Measurements from ENCODE around the gene DENND1A. TPM values are rescaled to one million over a fixed set of nuclear protein-coding genes. Genes with fewer than 3 reads are reported as not detected.

DENND1A gene
- total RNA-seq, 3 donors from 2014 or later, result 18.4 to 21.3 (median 20.1) TPM

DNA sequence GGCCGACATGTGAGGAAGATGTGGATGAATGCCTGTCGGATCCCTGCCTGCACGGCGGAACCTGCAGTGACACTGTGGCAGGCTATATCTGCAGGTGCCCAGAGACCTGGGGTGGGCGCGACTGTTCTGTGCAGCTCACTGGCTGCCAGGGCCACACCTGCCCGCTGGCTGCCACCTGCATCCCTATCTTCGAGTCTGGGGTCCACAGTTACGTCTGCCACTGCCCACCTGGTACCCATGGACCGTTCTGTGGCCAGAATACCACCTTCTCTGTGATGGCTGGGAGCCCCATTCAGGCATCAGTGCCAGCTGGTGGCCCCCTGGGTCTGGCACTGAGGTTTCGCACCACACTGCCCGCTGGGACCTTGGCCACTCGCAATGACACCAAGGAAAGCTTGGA is 559.8 kb downstream of the DENND1A start:
- Histone ChIP-seq H3K9me3 (no peaks in the 10 kb centered on the region), H3K36me3 (no peaks in the 10 kb centered on the region), H3K4me3 (no peak overlapping the region), H3K27ac (no peak overlapping the region), H3K27me3 (peaks cover 4 to 46% of the 10 kb centered on the region in 2 donors), H3K4me1 (no peaks in the 10 kb centered on the region)
- no peak for DNase-seq (ENCODE audit: low spot score in 2 of 2)
- TF ChIP-seq POLR2A (IDR thresholded peaks at IDR 0.05) (no peak), POLR2AphosphoS5 (IDR thresholded peaks at IDR 0.05) (no peak)
- TF ChIP-seq, protein P1, sequence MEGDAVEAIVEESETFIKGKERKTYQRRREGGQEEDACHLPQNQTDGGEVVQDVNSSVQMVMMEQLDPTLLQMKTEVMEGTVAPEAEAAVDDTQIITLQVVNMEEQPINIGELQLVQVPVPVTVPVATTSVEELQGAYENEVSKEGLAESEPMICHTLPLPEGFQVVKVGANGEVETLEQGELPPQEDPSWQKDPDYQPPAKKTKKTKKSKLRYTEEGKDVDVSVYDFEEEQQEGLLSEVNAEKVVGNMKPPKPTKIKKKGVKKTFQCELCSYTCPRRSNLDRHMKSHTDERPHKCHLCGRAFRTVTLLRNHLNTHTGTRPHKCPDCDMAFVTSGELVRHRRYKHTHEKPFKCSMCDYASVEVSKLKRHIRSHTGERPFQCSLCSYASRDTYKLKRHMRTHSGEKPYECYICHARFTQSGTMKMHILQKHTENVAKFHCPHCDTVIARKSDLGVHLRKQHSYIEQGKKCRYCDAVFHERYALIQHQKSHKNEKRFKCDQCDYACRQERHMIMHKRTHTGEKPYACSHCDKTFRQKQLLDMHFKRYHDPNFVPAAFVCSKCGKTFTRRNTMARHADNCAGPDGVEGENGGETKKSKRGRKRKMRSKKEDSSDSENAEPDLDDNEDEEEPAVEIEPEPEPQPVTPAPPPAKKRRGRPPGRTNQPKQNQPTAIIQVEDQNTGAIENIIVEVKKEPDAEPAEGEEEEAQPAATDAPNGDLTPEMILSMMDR (IDR thresholded peaks at IDR 0.05), result no peak
- intact Hi-C loops (cut with DNase I; ENCODE audit: low total_unique reads), result loop anchor here (5.0 kb wide), 1 partner anchor 673 kb away; no protein-coding TSS in a partner anchor

DNA sequence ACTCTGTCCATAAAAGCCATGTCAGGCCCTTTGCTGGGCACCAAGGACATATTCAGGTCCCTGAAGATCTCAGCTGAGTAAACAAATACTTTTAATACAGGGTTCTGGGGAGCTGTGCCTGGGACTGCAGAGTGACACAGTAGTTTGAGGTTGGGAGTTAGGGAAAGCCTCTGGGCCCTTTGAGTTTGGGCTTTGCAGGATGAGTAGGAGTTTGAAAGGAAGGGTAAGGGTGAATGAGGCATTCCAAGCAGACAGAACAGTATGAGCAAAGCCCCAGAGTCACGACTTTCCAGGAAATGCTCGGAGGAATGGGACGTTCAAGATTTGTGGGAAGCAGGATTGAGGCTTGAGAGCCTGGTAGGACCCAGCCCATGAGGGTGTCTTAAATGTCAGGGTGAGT is 560.6 kb downstream of the DENND1A start:
- H3K36me3 ChIP-seq, result no peaks in the 10 kb centered on the region
- H3K27ac ChIP-seq, result no peak overlapping the region
- H3K9me3 ChIP-seq, result no peaks in the 10 kb centered on the region
- DNase-seq (ENCODE audit: low spot score in 2 of 2), result no peak
- H3K4me3 ChIP-seq, result no peak overlapping the region
- TF ChIP-seq, protein P1 (IDR thresholded peaks at IDR 0.05), result no peak
- TF ChIP-seq POLR2A (IDR thresholded peaks at IDR 0.05) (no peak), POLR2AphosphoS5 (IDR thresholded peaks at IDR 0.05) (no peak)
- H3K4me1 ChIP-seq, result no peaks in the 10 kb centered on the region
- peaks cover 4 to 38% of the 10 kb centered on the region in 2 donors for H3K27me3 ChIP-seq
- intact Hi-C loops (cut with DNase I; ENCODE audit: low total_unique reads), result loop anchor here (10.0 kb wide), 1 partner anchor 1344 kb away; no protein-coding TSS in a partner anchor

DNA sequence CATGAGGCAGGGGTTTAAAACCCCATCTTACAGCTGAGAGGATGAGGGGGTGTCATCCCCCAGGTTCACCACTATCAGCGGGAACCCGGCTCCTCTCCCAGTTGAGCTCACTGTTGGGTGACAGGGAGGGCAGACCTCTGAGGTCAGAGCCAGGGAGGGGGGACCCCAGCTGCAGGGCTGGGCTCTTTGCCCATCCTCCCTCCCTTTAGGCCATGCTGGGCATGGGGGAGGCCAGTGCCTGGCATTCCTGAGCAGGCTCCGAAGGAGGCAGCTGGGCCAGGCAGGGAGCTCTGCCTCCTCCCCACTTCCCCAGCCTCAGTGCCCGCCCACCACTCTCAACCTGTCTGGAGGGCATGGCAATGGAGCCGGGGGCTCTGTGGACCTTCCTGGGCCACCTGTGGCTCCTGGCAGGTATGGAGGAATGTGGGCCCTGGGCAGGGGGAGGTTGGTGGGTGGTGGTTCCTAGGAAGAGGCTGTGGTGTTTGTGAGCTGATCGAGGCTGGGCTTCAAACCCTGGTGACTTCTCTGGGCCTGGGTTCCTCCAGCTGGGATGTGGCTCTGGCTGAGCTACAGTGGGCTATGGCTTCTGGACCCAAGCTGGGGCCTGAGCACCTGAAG is 561.3 kb downstream of the DENND1A start:
- no peak for DNase-seq (ENCODE audit: low spot score in 2 of 2)
- Histone ChIP-seq H3K9me3 (no peaks in the 10 kb centered on the region), H3K36me3 (no peaks in the 10 kb centered on the region), H3K4me3 (no peak overlapping the region), H3K27ac (no peak overlapping the region), H3K27me3 (peaks cover 4 to 32% of the 10 kb centered on the region in 2 donors), H3K4me1 (no peaks in the 10 kb centered on the region)
- intact Hi-C loops (cut with DNase I; ENCODE audit: low total_unique reads), result loop anchor here (10.0 kb wide), 1 partner anchor 1344 kb away; no protein-coding TSS in a partner anchor
- TF ChIP-seq POLR2AphosphoS5 (IDR thresholded peaks at IDR 0.05) (no peak), POLR2A (IDR thresholded peaks at IDR 0.05) (no peak)
- TF ChIP-seq, protein P1 (IDR thresholded peaks at IDR 0.05), result no peak

DNA sequence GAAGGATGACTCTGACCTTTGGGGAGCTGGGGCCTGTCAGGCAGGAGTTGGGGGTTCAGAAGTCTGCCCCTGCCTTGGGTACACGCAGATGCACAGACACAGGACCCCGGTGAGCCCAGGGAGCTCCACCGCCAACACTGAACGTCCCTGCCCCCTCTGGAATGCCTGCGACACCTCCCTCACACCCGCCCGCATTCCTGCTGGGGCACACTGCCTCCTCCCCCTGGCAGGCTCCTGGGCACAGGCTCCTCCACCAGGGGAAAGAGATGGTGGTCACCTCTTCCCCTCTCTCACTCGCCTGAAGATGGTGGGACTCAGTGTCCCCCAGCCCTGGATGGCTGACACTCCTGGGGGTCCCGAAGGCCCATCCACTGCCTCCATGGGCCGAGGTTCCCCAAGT is 561.9 kb downstream of the DENND1A start:
- intact Hi-C loops (cut with DNase I; ENCODE audit: low total_unique reads), result loop anchor here (10.0 kb wide), 1 partner anchor 1343 kb away; no protein-coding TSS in a partner anchor
- H3K4me1 ChIP-seq, result no peaks in the 10 kb centered on the region
- no peak for DNase-seq (ENCODE audit: low spot score in 2 of 2)
- TF ChIP-seq POLR2AphosphoS5 (IDR thresholded peaks at IDR 0.05) (no peak), POLR2A (IDR thresholded peaks at IDR 0.05) (no peak)
- TF ChIP-seq, protein P1 (IDR thresholded peaks at IDR 0.05), result no peak
- no peak overlapping the region for H3K27ac ChIP-seq
- H3K27me3 ChIP-seq, result peaks cover 3 to 26% of the 10 kb centered on the region in 2 donors
- no peaks in the 10 kb centered on the region for H3K36me3 ChIP-seq
- no peak overlapping the region for H3K4me3 ChIP-seq
- no peaks in the 10 kb centered on the region for H3K9me3 ChIP-seq

DNA sequence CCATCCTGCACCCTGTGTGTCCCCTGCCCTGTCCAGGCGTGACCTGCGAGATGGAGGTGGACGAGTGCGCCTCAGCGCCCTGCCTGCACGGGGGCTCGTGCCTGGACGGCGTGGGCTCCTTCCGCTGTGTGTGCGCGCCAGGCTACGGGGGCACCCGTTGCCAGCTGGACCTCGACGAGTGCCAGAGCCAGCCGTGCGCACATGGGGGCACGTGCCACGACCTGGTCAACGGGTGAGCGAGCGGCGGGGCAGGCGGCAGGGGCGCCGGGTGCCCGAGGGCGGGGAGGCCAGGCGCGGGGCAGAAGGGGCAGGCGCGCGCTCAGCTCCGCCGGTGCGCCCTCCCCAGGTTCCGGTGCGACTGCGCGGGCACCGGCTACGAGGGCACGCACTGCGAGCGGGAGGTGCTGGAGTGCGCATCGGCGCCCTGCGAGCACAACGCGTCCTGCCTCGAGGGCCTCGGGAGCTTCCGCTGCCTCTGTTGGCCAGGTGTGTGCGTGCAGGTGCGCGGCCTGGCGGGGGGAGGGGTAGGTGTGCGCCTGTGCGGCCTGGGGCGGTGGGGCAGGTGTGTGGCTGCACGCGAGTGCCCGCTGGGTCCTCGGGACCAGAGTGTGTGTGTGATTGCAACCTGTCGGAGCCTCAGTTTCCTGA is 563.9 kb downstream of the DENND1A start:
- TF ChIP-seq, protein P1 (IDR thresholded peaks at IDR 0.05), result no peak
- TF ChIP-seq POLR2A (IDR thresholded peaks at IDR 0.05) (no peak), POLR2AphosphoS5 (IDR thresholded peaks at IDR 0.05) (no peak)
- no peak overlapping the region for H3K4me3 ChIP-seq
- DNase-seq (ENCODE audit: low spot score in 2 of 2), result no peak
- H3K36me3 ChIP-seq, result no peaks in the 10 kb centered on the region
- no peaks in the 10 kb centered on the region for H3K9me3 ChIP-seq
- intact Hi-C loops (cut with DNase I; ENCODE audit: low total_unique reads), result loop anchor here (10.0 kb wide), 1 partner anchor 1341 kb away; no protein-coding TSS in a partner anchor
- no peak overlapping the region for H3K27ac ChIP-seq
- H3K4me1 ChIP-seq, result no peaks in the 10 kb centered on the region
- peaks cover 0 to 13% of the 10 kb centered on the region in 2 donors for H3K27me3 ChIP-seq
